Right renal pelvis (tissue), 4 donors: ENCODE data around the gene EMILIN3. TPM values are rescaled to one million over a fixed set of nuclear protein-coding genes. Genes with fewer than 3 reads are reported as not detected.

Experiments used
- DNase-seq, 4 donors: peaks; one replicate each; pipeline ENCODE4 v3.0.0-alpha.2; 2013; ENCODE audit warnings: low read depth in 4 of 4, low spot score in 3 of 4, missing footprints in 1 of 4
- polyA plus RNA-seq, 4 donors: library from polyadenylated mRNA; unstranded; fragments of 120-200 nt; gene quantifications; one replicate each; pipeline ENCODE4 v1.2.1, GENCODE V29; 2013; ENCODE audit not compliant: insufficient read length in 4 of 4

EMILIN3 gene
- polyA plus RNA-seq, 4 donors, result 7.5 to 11.4 (median 9.6) TPM

GRCh38 chr20:41365777-41366545 is 657 bp downstream of the EMILIN3 start:
- no peak for DNase-seq

- no peak for DNase-seq
Measured at GRCh38 chr20:41364967-41365765, 1.5 kb downstream of the EMILIN3 start.

- no peak for DNase-seq
Measured at GRCh38 chr20:41364236-41364855, 2.3 kb downstream of the EMILIN3 start.

- no peak for DNase-seq
Measured at GRCh38 chr20:41363601-41364000, 3.0 kb downstream of the EMILIN3 start.

- no peak for DNase-seq
Measured at GRCh38 chr20:41362748-41363140, 3.9 kb downstream of the EMILIN3 start.

- DNase-seq, result no peak
Measured at GRCh38 chr20:41361757-41362747, 4.6 kb downstream of the EMILIN3 start.

- DNase-seq, result no peak
Measured at GRCh38 chr20:41360831-41361756, 5.5 kb downstream of the EMILIN3 start.

GRCh38 chr20:41359541-41360011 is 7.0 kb downstream of the EMILIN3 start:
- DNase-seq, result no peak

- no peak for DNase-seq
Measured at GRCh38 chr20:41358717-41359116, 7.9 kb downstream of the EMILIN3 start.

- no peak for DNase-seq
Measured at GRCh38 chr20:41358230-41358629, 8.4 kb downstream of the EMILIN3 start.

GRCh38 chr20:41357424-41358163 is 9.0 kb downstream of the EMILIN3 start:
- no peak for DNase-seq

GRCh38 chr20:41356951-41357350 is 9.7 kb downstream of the EMILIN3 start:
- DNase-seq, result no peak

GRCh38 chr20:41355598-41356203 is 10.9 kb downstream of the EMILIN3 start:
- DNase-seq, result no peak

- no peak for DNase-seq
Measured at GRCh38 chr20:41355192-41355591, 11.4 kb downstream of the EMILIN3 start.

- DNase-seq, result no peak
Measured at GRCh38 chr20:41353530-41353929, 13.1 kb downstream of the EMILIN3 start.

- DNase-seq, result no peak
Measured at GRCh38 chr20:41352666-41353065, 14.0 kb downstream of the EMILIN3 start.

GRCh38 chr20:41352106-41352505 is 14.5 kb downstream of the EMILIN3 start:
- no peak for DNase-seq

GRCh38 chr20:41350408-41350962 is 16.1 kb downstream of the EMILIN3 start:
- DNase-seq, result no peak
